H1 (cell line): ENCODE results near the gene PSMD13. TPM values are rescaled to one million over a fixed set of nuclear protein-coding genes. Genes with fewer than 3 reads are reported as not detected.
A peak's percentile ranks its signal among the peaks of the same experiment; 100 is the strongest.

Source experiments
- CTCF ChIA-PET: fragments of 300-600 bp; sonication (Branson Sonifier 250); formaldehyde crosslinking; loops from one replicate; lab custom pipeline; 2021; ENCODE audit not compliant: partially characterized antibody; lab: Charles Lee
- POLR2A ChIA-PET: fragments of 300-600 bp; sonication (Branson Sonifier 250); formaldehyde crosslinking; loops from one replicate; lab custom pipeline; 2021; ENCODE audit warnings: inconsistent platforms; ENCODE audit not compliant: partially characterized antibody; lab: Charles Lee
- DNase-seq, 2 experiments: peaks; one replicate each; pipeline versions ENCODE4 v3.0.0 to v3.0.0-alpha.2; 2010 to 2022; ENCODE audit warnings: low spot score in 2 of 2, low read depth in 1 of 2, mixed read lengths in 1 of 2
- FAIRE-seq: peaks from 2 replicates; lab custom pipeline; 2011; peaks lifted over from hg19 to GRCh38; lab: Jason Lieb, UNC
- H2AFZ ChIP-seq: 2 replicates; pipeline ENCODE4 v1.8.1; 2012; ENCODE audit warnings: low read length, inconsistent platforms
- H2AK5ac ChIP-seq: 2 replicates; pipeline ENCODE4 v1.6.1; 2013; ENCODE audit warnings: low read depth, low read length
- H2BK120ac ChIP-seq: replicated peaks from 2 replicates; pipeline ENCODE3; 2013; ENCODE audit warnings: low read depth, low read length, inconsistent platforms
- H2BK12ac ChIP-seq: 2 replicates; pipeline ENCODE4 v1.6.1; 2013; ENCODE audit warnings: low read depth, low read length
- H2BK15ac ChIP-seq: 2 replicates; pipeline ENCODE4 v1.6.1; 2013; ENCODE audit warnings: low read length
- H2BK20ac ChIP-seq: 2 replicates; pipeline ENCODE4 v1.6.1; 2013; ENCODE audit warnings: low read length
- H2BK5ac ChIP-seq: 2 replicates; pipeline ENCODE4 v1.6.1; 2013; ENCODE audit warnings: low read depth, low read length
- H3K14ac ChIP-seq: 2 replicates; pipeline ENCODE4 v1.6.1; 2013; ENCODE audit warnings: inconsistent platforms; ENCODE audit not compliant: insufficient read length
- H3K18ac ChIP-seq: 2 replicates; pipeline ENCODE4 v1.6.1; 2013; ENCODE audit warnings: low read length; ENCODE audit errors: extremely low read depth
- H3K23ac ChIP-seq: 2 replicates; pipeline ENCODE4 v1.6.1; 2013; ENCODE audit warnings: inconsistent platforms; ENCODE audit not compliant: insufficient read length
- H3K23me2 ChIP-seq: 2 replicates; pipeline ENCODE4 v1.6.1; 2013; ENCODE audit warnings: low read depth, low read length
- H3K27ac ChIP-seq: 2 replicates; pipeline ENCODE4 v1.6.1; 2011; ENCODE audit warnings: low read depth, low read length, inconsistent platforms
- H3K27me3 ChIP-seq, 4 experiments: replicated peaks in 1 of 4; 1 replicate in 1 of 4; 2 replicates in 3 of 4; pipeline versions ENCODE4 v1.6.1 to v1.8.1; 2011 to 2013; ENCODE audit warnings: low read length in 3 of 4, mild to moderate bottlenecking in 3 of 4, inconsistent platforms in 2 of 4, mixed read lengths in 2 of 4, moderate library complexity in 1 of 4; ENCODE audit not compliant: control insufficient read depth in 3 of 4, insufficient read depth in 3 of 4; ENCODE audit errors: extremely low read depth in 1 of 4
- H3K36me3 ChIP-seq, 4 experiments: 2 replicates each; pipeline versions ENCODE4 v1.6.1 to v1.8.1; 2011 to 2013; ENCODE audit warnings: mild to moderate bottlenecking in 4 of 4, low read length in 3 of 4, moderate library complexity in 2 of 4, control low read depth in 1 of 4, inconsistent platforms in 1 of 4; ENCODE audit not compliant: insufficient read depth in 4 of 4, control insufficient read depth in 2 of 4
- H3K4ac ChIP-seq: replicated peaks from 2 replicates; pipeline ENCODE3; 2013; ENCODE audit warnings: low read length, low read depth, mixed read lengths, inconsistent platforms; ENCODE audit not compliant: insufficient read length
- H3K4me1 ChIP-seq, 4 experiments: replicated peaks in 1 of 4; 1 replicate in 1 of 4; 2 replicates in 3 of 4; pipeline versions ENCODE4 v1.6.1 to v1.8.1; 2011 to 2013; ENCODE audit warnings: low read length in 3 of 4, inconsistent platforms in 2 of 4, mixed read lengths in 1 of 4; ENCODE audit not compliant: insufficient read depth in 4 of 4, control insufficient read depth in 3 of 4
- H3K4me2 ChIP-seq, 2 experiments: 2 replicates each; pipeline versions ENCODE4 v1.6.1 to v1.8.1; 2011 to 2013; ENCODE audit warnings: low read depth in 2 of 2, low read length in 2 of 2, control low read depth in 1 of 2, inconsistent platforms in 1 of 2, mild to moderate bottlenecking in 1 of 2; ENCODE audit not compliant: insufficient read depth in 1 of 2
- H3K4me3 ChIP-seq, 4 experiments: fragments of 200-600, 300-600 bp in 1 of 4; sonication (generic), shearing (Covaris generic), sonication (Bioruptor Twin) in 1 of 4; 2 replicates each; pipeline versions ENCODE4 v1.5.1 to v1.8.1; 2011 to 2016; ENCODE audit warnings: low read length in 4 of 4, low read depth in 3 of 4, control low read depth in 2 of 4, inconsistent platforms in 2 of 4, mild to moderate bottlenecking in 2 of 4, mixed read lengths in 1 of 4, moderate library complexity in 1 of 4; ENCODE audit not compliant: insufficient read depth in 2 of 4; ENCODE audit errors: extremely low read depth in 1 of 4
- H3K56ac ChIP-seq: replicated peaks from 2 replicates; pipeline ENCODE3; 2013; ENCODE audit warnings: low read depth, mild to moderate bottlenecking, mixed read lengths, low read length, inconsistent platforms; ENCODE audit not compliant: insufficient read length
- H3K79me1 ChIP-seq: 2 replicates; pipeline ENCODE4 v1.6.1; 2013; ENCODE audit warnings: low read depth, low read length, control low read depth
- H3K79me2 ChIP-seq, 2 experiments: 2 replicates each; pipeline versions ENCODE4 v1.6.1 to v1.8.1; 2012 to 2013; ENCODE audit warnings: low read length in 2 of 2, mild to moderate bottlenecking in 2 of 2, inconsistent platforms in 1 of 2; ENCODE audit not compliant: insufficient read depth in 2 of 2, control insufficient read depth in 1 of 2
- H3K9ac ChIP-seq, 4 experiments: replicated peaks in 1 of 4; 1 replicate in 1 of 4; 2 replicates in 3 of 4; pipeline versions ENCODE4 v1.6.1 to v1.8.1; 2011 to 2013; ENCODE audit warnings: low read depth in 3 of 4, low read length in 3 of 4, control low read depth in 2 of 4, mild to moderate bottlenecking in 2 of 4, moderate library complexity in 2 of 4, inconsistent platforms in 1 of 4; ENCODE audit errors: extremely low read depth in 1 of 4
- H3K9me3 ChIP-seq, 2 experiments: 2 replicates each; pipeline versions ENCODE4 v1.6.1 to v1.8.1; 2012 to 2013; ENCODE audit warnings: mild to moderate bottlenecking in 2 of 2, moderate library complexity in 2 of 2, control low read depth in 1 of 2, inconsistent platforms in 1 of 2, low read depth in 1 of 2, low read length in 1 of 2, mixed read lengths in 1 of 2; ENCODE audit not compliant: insufficient read depth in 2 of 2
- H4K20me1 ChIP-seq, 2 experiments: replicated peaks in 1 of 2; 2 replicates each; pipeline versions ENCODE3 to v1.8.1; 2011 to 2013; ENCODE audit warnings: inconsistent platforms in 2 of 2, low read length in 2 of 2, mild to moderate bottlenecking in 1 of 2; ENCODE audit not compliant: insufficient read depth in 2 of 2, control insufficient read depth in 1 of 2
- H4K5ac ChIP-seq: 2 replicates; pipeline ENCODE4 v1.6.1; 2013; ENCODE audit warnings: low read length, low read depth, mixed read lengths, inconsistent platforms; ENCODE audit not compliant: insufficient read length
- H4K8ac ChIP-seq: 2 replicates; pipeline ENCODE4 v1.8.0; 2013; ENCODE audit warnings: mild to moderate bottlenecking, moderate library complexity, low read length, inconsistent platforms; ENCODE audit not compliant: insufficient read depth; ENCODE audit errors: extremely low read depth
- H4K91ac ChIP-seq: replicated peaks from 2 replicates; pipeline ENCODE3; 2013; ENCODE audit warnings: low read length, mixed read lengths, inconsistent platforms; ENCODE audit not compliant: insufficient read length
- CREB1 ChIP-seq: IDR thresholded peaks from 2 replicates; pipeline ENCODE4 v1.6.1; 2012; ENCODE audit warnings: inconsistent platforms
- EGR1 ChIP-seq: IDR thresholded peaks from 2 replicates; pipeline ENCODE4 v1.6.1; 2011; ENCODE audit warnings: low read depth, low read length, borderline replicate concordance
- EP300 ChIP-seq, 2 experiments: IDR thresholded peaks; 1 replicate in 1 of 2; 2 replicates in 1 of 2; pipeline ENCODE4 v1.6.1; 2011 to 2012; ENCODE audit warnings: low read depth in 2 of 2, low read length in 2 of 2, mild to moderate bottlenecking in 2 of 2, borderline replicate concordance in 1 of 2, inconsistent platforms in 1 of 2, moderate library complexity in 1 of 2
- EZH2 ChIP-seq: fragments of 200-600 bp; sonication (generic); IDR thresholded peaks from 2 replicates; pipeline ENCODE4 v1.7.1; 2012; ENCODE audit warnings: low read depth, mild to moderate bottlenecking, moderate library complexity, low read length, inconsistent platforms; ENCODE audit not compliant: severe bottlenecking
- GTF2F1 ChIP-seq: IDR thresholded peaks from 2 replicates; pipeline ENCODE4 v1.6.1; 2012; ENCODE audit warnings: low read depth, low read length, improper control_type of control experiment, borderline replicate concordance
- POLR2A ChIP-seq, 2 experiments: IDR thresholded peaks; 1 replicate in 1 of 2; 2 replicates in 1 of 2; pipeline ENCODE4 v1.6.1; 2011; ENCODE audit warnings: low read depth in 2 of 2, low read length in 2 of 2, mild to moderate bottlenecking in 2 of 2; ENCODE audit errors: control extremely low read depth in 1 of 2
- SP1 ChIP-seq: IDR thresholded peaks from 2 replicates; pipeline ENCODE4 v1.6.1; 2011; ENCODE audit warnings: low read depth, low read length
- SP2 ChIP-seq: IDR thresholded peaks from 2 replicates; pipeline ENCODE4 v1.6.1; 2012; ENCODE audit warnings: mild to moderate bottlenecking, low read length, inconsistent platforms
- SP4 ChIP-seq: IDR thresholded peaks from 2 replicates; pipeline ENCODE4 v1.6.1; 2012; ENCODE audit warnings: low read length, inconsistent platforms
- TEAD4 ChIP-seq: IDR thresholded peaks from 2 replicates; pipeline ENCODE4 v1.6.1; 2012; ENCODE audit warnings: low read depth, low read length, inconsistent platforms, mixed read lengths
- ZNF274 ChIP-seq: IDR thresholded peaks from 2 replicates; pipeline ENCODE4 v1.7.0; 2012; ENCODE audit warnings: low read length, borderline replicate concordance; ENCODE audit errors: extremely low read depth
- WGBS, 2 experiments: shearing (Covaris generic) in 1 of 2; methylation state at CpG; one replicate each; pipeline versions ENCODE4 v1.1.6 to v1.1.7; 2013 to 2015; ENCODE audit warnings: low lambda C conversion rate in 2 of 2, mixed read lengths in 2 of 2, inconsistent platforms in 1 of 2, low coverage in 1 of 2, missing lambda C conversion rate in 1 of 2; ENCODE audit not compliant: insufficient replicate concordance in 2 of 2, insufficient coverage in 1 of 2, insufficient read length in 1 of 2; ENCODE audit errors: extremely low coverage in 1 of 2, missing lambda C conversion rate in 1 of 2; 5-methylcytosine and 5-hydroxymethylcytosine counted together
- polyA plus RNA-seq, 7 experiments: library from polyadenylated mRNA; depleted of rRNA in 3 of 7; stranded (reverse) in 5 of 7; unstranded in 2 of 7; fragments of >200 nt in 5 of 7; fragments of 200-250 nt in 2 of 7; gene quantifications; 1 replicate in 5 of 7; 2 replicates in 1 of 7; 4 replicates in 1 of 7; pipeline versions ENCODE4 v1.2.1 to v1.2.3, GENCODE V29; 2011 to 2013; ENCODE audit warnings: missing spikeins in 2 of 7, mixed read lengths in 2 of 7
- total RNA-seq: library from RNA; stranded (reverse); fragmentation: NEBNext Ultra II Directional; extraction: Animal tissue kit (Norgen Biotek cat#: 25700); gene quantifications from 2 replicates; pipeline ENCODE4 v1.2.1, GENCODE V29; 2021
- TF ChIP-seq, protein P1 (sequence below): IDR thresholded peaks from 2 replicates; pipeline ENCODE4 v1.6.1; 2011; ENCODE audit warnings: low read depth, mild to moderate bottlenecking, low read length; ENCODE audit not compliant: insufficient read depth

PSMD13 gene
- total and polyA plus RNA-seq, 2 of the 8 experiments (the other 6 are each of a cell fraction or from before 2014, with no cell fraction given) = 121 to 141 TPM

DNA sequence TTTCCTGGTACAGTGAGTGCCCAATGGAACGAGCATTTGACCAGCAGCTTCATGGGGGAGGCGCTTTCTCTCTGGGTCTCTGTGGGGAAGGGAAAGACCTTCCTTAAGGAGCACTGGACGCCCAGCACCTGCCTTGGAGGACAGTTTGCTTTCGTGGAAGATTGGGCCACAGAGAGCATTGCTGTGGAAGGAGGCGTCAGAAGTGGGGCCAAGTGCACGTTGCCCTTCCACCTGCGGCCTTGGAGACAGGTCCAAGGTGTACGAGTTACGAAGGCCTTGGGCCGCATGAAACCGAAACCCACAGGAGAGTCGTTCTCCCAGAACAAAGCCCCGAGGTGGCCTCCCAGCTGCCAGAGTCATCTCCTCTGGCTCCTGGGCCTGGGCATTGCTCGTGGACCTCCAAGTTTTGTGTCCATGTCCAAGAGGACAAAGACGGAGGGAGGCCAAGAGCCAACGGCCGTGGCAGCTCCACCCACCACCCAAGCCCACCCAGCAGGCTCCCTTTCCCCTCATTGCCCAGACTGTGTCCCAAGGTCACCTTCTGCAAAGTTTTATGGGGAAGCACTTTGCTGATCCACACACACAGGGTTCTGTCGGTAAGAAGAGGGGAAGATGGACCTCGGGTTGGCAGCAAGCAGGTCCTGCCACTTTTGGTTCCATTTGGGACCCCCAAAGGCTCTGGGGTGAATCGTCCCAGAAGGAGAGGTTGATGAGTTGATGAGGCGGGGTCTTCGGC is 35.6 kb downstream of the PSMD13 start:
- Histone ChIP-seq H3K23me2 (no peaks in the 10 kb centered on the region), H3K36me3 (no peaks in the 10 kb centered on the region), H3K79me2 (no peaks in the 10 kb centered on the region), H3K9me3 (no peaks in the 10 kb centered on the region), H2AFZ (no peak overlapping the region), H3K27ac (no peak overlapping the region), H3K4me2 (no peak overlapping the region), H3K79me1 (no peaks in the 10 kb centered on the region), H3K9ac (no peak overlapping the region), H3K4ac (peak overlapping the region; percentile 54), H2BK12ac (peak overlapping the region; percentile 84; the same call in 1 of the 2 replicates), H3K27me3 (no peaks in the 10 kb centered on the region), H3K23ac (no peak overlapping the region), H3K4me1 (peaks cover 4 to 20% (median 14%) of the 10 kb centered on the region in 4 experiments), H2BK15ac (peak overlapping the region; percentile 46; the same call in 1 of the 2 replicates), H2BK5ac (no peak overlapping the region), H3K4me3 (no peak overlapping the region), H4K20me1 (no peaks in the 10 kb centered on the region), H2AK5ac (peak overlapping the region; percentile 48; the same call in 1 of the 2 replicates), H3K18ac (no peak overlapping the region; the same call in 1 of the 2 replicates), H4K8ac (no peak overlapping the region), H3K14ac (no peak overlapping the region), H4K5ac (no peak overlapping the region), H4K91ac (no peak overlapping the region), H2BK120ac (no peak overlapping the region), H2BK20ac (no peak overlapping the region), H3K56ac (no peak overlapping the region)
- WGBS, 2 experiments = 94% methylated on average over 22 of the region's 22 CpGs; no CpG with 5 or more reads in 1 of the 2 experiments
- FAIRE-seq (no peak), DNase-seq (peak in 1 of 2 experiments; percentile 29)
- POLR2A ChIA-PET = interaction anchor here (0.9 to 2.5 kb wide), 3 partner anchors 15 to 21 kb away, joined by 3 to 8 read pairs (median 3); no protein-coding TSS in a partner anchor
- CTCF ChIA-PET = interaction anchor here (0.8 to 7.0 kb wide), 6 partner anchors 8 to 91 kb away, joined by 3 to 36 read pairs (median 5); no protein-coding TSS in a partner anchor
- TF ChIP-seq ZNF274 (no peak), SP2 (no peak), EGR1 (no peak), CREB1 (no peak), EZH2 (no peak), POLR2A (IDR thresholded peaks at IDR 0.05; ENCODE audit: control extremely low read depth in 1 of 2, low read depth in 2 of 2, low read length in 2 of 2) (no peak), SP1 (no peak), EP300 (IDR thresholded peaks at IDR 0.05; ENCODE audit: borderline replicate concordance in 1 of 2, low read depth in 2 of 2, low read length in 2 of 2) (no peak), GTF2F1 (no peak), SP4 (no peak), TEAD4 (no peak)
- TF ChIP-seq, protein P1, sequence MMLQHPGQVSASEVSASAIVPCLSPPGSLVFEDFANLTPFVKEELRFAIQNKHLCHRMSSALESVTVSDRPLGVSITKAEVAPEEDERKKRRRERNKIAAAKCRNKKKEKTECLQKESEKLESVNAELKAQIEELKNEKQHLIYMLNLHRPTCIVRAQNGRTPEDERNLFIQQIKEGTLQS = no peak
